ENCODE results near the gene EIF4E3. TPM values are rescaled to one million over a fixed set of nuclear protein-coding genes. Genes with fewer than 3 reads are reported as not detected.

Gene EIF4E3
- total and polyA plus RNA-seq, 2 donors (not counting 1 experiment from before 2014, with no cell fraction given): 1.00 to 5.0 TPM

DNA sequence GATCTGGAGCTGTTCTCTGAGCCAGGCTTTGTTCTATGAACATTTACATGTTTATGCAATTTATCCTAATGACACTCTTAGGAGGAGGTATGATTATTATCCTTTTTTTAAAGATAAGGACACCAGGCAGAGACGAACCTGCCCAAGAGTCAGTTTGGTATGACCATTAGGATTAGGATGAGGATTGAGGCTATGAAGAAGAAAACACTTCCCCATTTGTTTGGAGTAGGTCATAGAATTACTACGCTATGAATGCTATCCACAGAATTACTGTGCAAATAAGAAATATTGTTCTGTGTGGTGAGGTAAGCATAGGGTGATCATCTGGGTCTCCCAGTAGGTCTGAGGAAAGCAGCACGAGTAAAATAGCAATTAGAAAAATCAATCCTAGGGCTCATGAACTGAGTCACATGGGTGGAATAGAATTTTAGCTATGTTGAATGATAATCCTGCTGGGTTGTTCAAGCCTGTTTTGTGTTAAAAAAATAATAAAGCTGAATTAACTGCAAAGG, 23.9 kb downstream of the EIF4E3 start:
- Histone ChIP-seq H3K4me1 (ENCODE audit: control insufficient read depth in 2 of 2, insufficient read depth in 2 of 2, low read length in 2 of 2) (peaks cover 0 to 5% of the 10 kb centered on the region in 2 donors), H4K20me1 (ENCODE audit: control insufficient read depth, insufficient read depth, low read length, poor library complexity, severe bottlenecking) (no peaks in the 10 kb centered on the region), H3K9me3 (ENCODE audit: control extremely low read depth in 1 of 3, control insufficient read depth in 2 of 3, insufficient read depth in 1 of 3, low read length in 2 of 3) (no peaks in the 10 kb centered on the region), H3K27me3 (replicated peaks in 1 of 4; ENCODE audit: control extremely low read depth in 1 of 4, control insufficient read depth in 3 of 4, insufficient read depth in 4 of 4, low read length in 3 of 4) (no peaks in the 10 kb centered on the region), H3K9ac (ENCODE audit: low read length) (no peak overlapping the region), H3K27ac (ENCODE audit: low read length in 2 of 2) (no peak overlapping the region), H2AFZ (ENCODE audit: insufficient read depth, low read depth, low read length, poor library complexity, severe bottlenecking) (no peak overlapping the region), H3K4me2 (replicated peaks; ENCODE audit: low read depth, low read length, poor library complexity, severe bottlenecking) (no peak overlapping the region), H3K4me3 (ENCODE audit: control extremely low read depth in 1 of 5, extremely low read depth in 1 of 5, insufficient read depth in 1 of 5, low read depth in 2 of 5, low read length in 4 of 5) (no peak overlapping the region), H3K79me2 (ENCODE audit: control insufficient read depth, insufficient read depth, low read length) (no peaks in the 10 kb centered on the region), H3K36me3 (replicated peaks in 1 of 2; ENCODE audit: control extremely low read depth in 1 of 2, control insufficient read depth in 1 of 2, extremely low read depth in 1 of 2, insufficient read depth in 2 of 2, low read length in 1 of 2) (no peaks in the 10 kb centered on the region)
- H3K9me3 Mint-ChIP-seq (ENCODE audit: insufficient read depth): no peaks in the 10 kb centered on the region
- no peak overlapping the region for H3K4me3 Mint-ChIP-seq
- ChIA-PET POLR2A (no interaction called here), CTCF (interaction anchor here (0.8 kb wide), 1 partner anchor 1121 kb away, joined by 3 read pairs; no protein-coding TSS in a partner anchor)
- 83% methylated on average over 1 of the region's 3 CpGs for WGBS (ENCODE audit: insufficient coverage)
- DNase-seq (no peak), ATAC-seq (ENCODE audit: low read depth) (no peak)
- H3K27ac Mint-ChIP-seq: no peak overlapping the region
- TF ChIP-seq EZH2 (IDR thresholded peaks at IDR 0.05; ENCODE audit: borderline replicate concordance, insufficient read depth, low read depth, low read length, poor library complexity, severe bottlenecking): no peak
- TF ChIP-seq, protein P1, sequence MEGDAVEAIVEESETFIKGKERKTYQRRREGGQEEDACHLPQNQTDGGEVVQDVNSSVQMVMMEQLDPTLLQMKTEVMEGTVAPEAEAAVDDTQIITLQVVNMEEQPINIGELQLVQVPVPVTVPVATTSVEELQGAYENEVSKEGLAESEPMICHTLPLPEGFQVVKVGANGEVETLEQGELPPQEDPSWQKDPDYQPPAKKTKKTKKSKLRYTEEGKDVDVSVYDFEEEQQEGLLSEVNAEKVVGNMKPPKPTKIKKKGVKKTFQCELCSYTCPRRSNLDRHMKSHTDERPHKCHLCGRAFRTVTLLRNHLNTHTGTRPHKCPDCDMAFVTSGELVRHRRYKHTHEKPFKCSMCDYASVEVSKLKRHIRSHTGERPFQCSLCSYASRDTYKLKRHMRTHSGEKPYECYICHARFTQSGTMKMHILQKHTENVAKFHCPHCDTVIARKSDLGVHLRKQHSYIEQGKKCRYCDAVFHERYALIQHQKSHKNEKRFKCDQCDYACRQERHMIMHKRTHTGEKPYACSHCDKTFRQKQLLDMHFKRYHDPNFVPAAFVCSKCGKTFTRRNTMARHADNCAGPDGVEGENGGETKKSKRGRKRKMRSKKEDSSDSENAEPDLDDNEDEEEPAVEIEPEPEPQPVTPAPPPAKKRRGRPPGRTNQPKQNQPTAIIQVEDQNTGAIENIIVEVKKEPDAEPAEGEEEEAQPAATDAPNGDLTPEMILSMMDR (IDR thresholded peaks at IDR 0.05): no peak
- intact Hi-C loops (cut with micrococcal nuclease): no loop called here
- peaks cover 6% of the 10 kb centered on the region for H3K4me1 Mint-ChIP-seq
- no peaks in the 10 kb centered on the region for H3K27me3 Mint-ChIP-seq

DNA sequence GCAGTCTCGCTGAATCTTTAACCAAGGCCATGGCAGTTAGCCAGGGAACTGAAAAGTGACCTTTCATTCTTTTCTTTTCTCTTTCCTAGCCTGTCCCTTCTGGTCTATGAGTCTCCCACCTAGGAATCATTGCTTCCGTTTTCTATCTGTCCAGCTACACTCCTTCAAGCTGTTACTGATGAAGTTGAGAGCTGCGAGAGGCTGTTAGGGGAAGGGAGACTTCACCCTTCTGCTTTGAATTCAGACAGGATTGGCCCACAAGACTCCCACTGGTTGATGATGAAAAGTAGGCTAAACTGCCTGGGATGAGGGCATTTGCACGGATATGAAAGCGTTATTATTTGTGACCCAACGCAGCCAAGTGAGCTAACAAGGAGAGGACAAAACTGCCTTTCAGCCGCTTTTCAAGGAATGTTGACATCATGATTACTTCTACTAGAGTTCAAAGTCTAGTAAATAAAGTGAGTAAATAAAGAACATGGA, 30.2 kb downstream of the EIF4E3 start:
- no peaks in the 10 kb centered on the region for H3K79me2 ChIP-seq (ENCODE audit: control insufficient read depth, insufficient read depth, low read length)
- ATAC-seq (ENCODE audit: low read depth): no peak
- WGBS (ENCODE audit: insufficient coverage): no CpG with 5 or more reads among the region's 7 CpGs
- H3K9me3 ChIP-seq (ENCODE audit: control extremely low read depth in 1 of 3, control insufficient read depth in 2 of 3, insufficient read depth in 1 of 3, low read length in 2 of 3): no peaks in the 10 kb centered on the region
- no peaks in the 10 kb centered on the region for H3K27me3 ChIP-seq (replicated peaks in 1 of 4; ENCODE audit: control extremely low read depth in 1 of 4, control insufficient read depth in 3 of 4, insufficient read depth in 4 of 4, low read length in 3 of 4)
- no peaks in the 10 kb centered on the region for H3K36me3 ChIP-seq (replicated peaks in 1 of 2; ENCODE audit: control extremely low read depth in 1 of 2, control insufficient read depth in 1 of 2, extremely low read depth in 1 of 2, insufficient read depth in 2 of 2, low read length in 1 of 2)
- intact Hi-C loops (cut with micrococcal nuclease): no loop called here
- H3K4me3 ChIP-seq (ENCODE audit: control extremely low read depth in 1 of 5, extremely low read depth in 1 of 5, insufficient read depth in 1 of 5, low read depth in 2 of 5, low read length in 4 of 5): no peak overlapping the region
- no peaks in the 10 kb centered on the region for H3K4me1 ChIP-seq (ENCODE audit: control insufficient read depth in 2 of 2, insufficient read depth in 2 of 2, low read length in 2 of 2)
- no peak overlapping the region for H3K4me3 Mint-ChIP-seq
- no peak overlapping the region for H2AFZ ChIP-seq (ENCODE audit: insufficient read depth, low read depth, low read length, poor library complexity, severe bottlenecking)
- TF ChIP-seq, protein P1 (IDR thresholded peaks at IDR 0.05): no peak
- no peak for TF ChIP-seq EZH2 (IDR thresholded peaks at IDR 0.05; ENCODE audit: borderline replicate concordance, insufficient read depth, low read depth, low read length, poor library complexity, severe bottlenecking)
- no peak overlapping the region for H3K4me2 ChIP-seq (replicated peaks; ENCODE audit: low read depth, low read length, poor library complexity, severe bottlenecking)
- POLR2A ChIA-PET: no interaction called here
- no peaks in the 10 kb centered on the region for H4K20me1 ChIP-seq (ENCODE audit: control insufficient read depth, insufficient read depth, low read length, poor library complexity, severe bottlenecking)
- H3K27ac ChIP-seq (ENCODE audit: low read length in 2 of 2): no peak overlapping the region
- no peaks in the 10 kb centered on the region for H3K9me3 Mint-ChIP-seq (ENCODE audit: insufficient read depth)
- no peak overlapping the region for H3K27ac Mint-ChIP-seq
- CTCF ChIA-PET: interaction anchor here (1.0 to 1.5 kb wide), 2 partner anchors 19 to 1145 kb away, joined by 3 to 4 read pairs; no protein-coding TSS in a partner anchor
- no peak overlapping the region for H3K9ac ChIP-seq (ENCODE audit: low read length)
- H3K27me3 Mint-ChIP-seq: no peaks in the 10 kb centered on the region
- H3K4me1 Mint-ChIP-seq: no peaks in the 10 kb centered on the region
- DNase-seq: no peak

Measured in B cell (primary cell).